ENCODE data around the gene THADA. TPM values are rescaled to one million over a fixed set of nuclear protein-coding genes. Genes with fewer than 3 reads are reported as not detected.

THADA gene
- polyA plus RNA-seq, 1 donor = 13.2 TPM

GRCh38 chr2:43376523-43377198 lies 219.2 kb downstream of the THADA start:
- H3K27ac ChIP-seq (ENCODE audit: low read length) = peak overlapping the region; percentile 62
- peaks cover 34% of the 10 kb centered on the region for H3K4me1 ChIP-seq (ENCODE audit: control insufficient read depth, insufficient read depth, low read length)
- no peaks in the 10 kb centered on the region for H3K27me3 ChIP-seq (ENCODE audit: control insufficient read depth, insufficient read depth, low read length)
- H3K4me3 ChIP-seq (ENCODE audit: low read length) = no peak overlapping the region
- no peaks in the 10 kb centered on the region for H3K36me3 ChIP-seq (ENCODE audit: control insufficient read depth, insufficient read depth, low read length)
- no peaks in the 10 kb centered on the region for H3K9me3 ChIP-seq (ENCODE audit: control insufficient read depth, low read depth, low read length)
- DNase-seq = no peak
- WGBS (ENCODE audit: insufficient coverage, low lambda C conversion rate) = 57% methylated on average over 4 of the region's 8 CpGs

GRCh38 chr2:43375746-43376522 lies 219.9 kb downstream of the THADA start:
- Histone ChIP-seq H3K4me3 (ENCODE audit: low read length) (no peak overlapping the region), H3K9me3 (ENCODE audit: control insufficient read depth, low read depth, low read length) (no peaks in the 10 kb centered on the region), H3K36me3 (ENCODE audit: control insufficient read depth, insufficient read depth, low read length) (no peaks in the 10 kb centered on the region), H3K4me1 (ENCODE audit: control insufficient read depth, insufficient read depth, low read length) (peaks cover 41% of the 10 kb centered on the region), H3K27ac (ENCODE audit: low read length) (peak overlapping the region; percentile 62), H3K27me3 (ENCODE audit: control insufficient read depth, insufficient read depth, low read length) (no peaks in the 10 kb centered on the region)
- peak in 1 of 2 donors; percentile 72 for DNase-seq
- 47% methylated on average over 2 of the region's 3 CpGs for WGBS (ENCODE audit: insufficient coverage, low lambda C conversion rate)

GRCh38 chr2:43372416-43373081 lies 223.3 kb downstream of the THADA start:
- H3K4me1 ChIP-seq (ENCODE audit: control insufficient read depth, insufficient read depth, low read length) = peaks cover 64% of the 10 kb centered on the region
- DNase-seq = peak; percentile 19 to 60
- H3K27me3 ChIP-seq (ENCODE audit: control insufficient read depth, insufficient read depth, low read length) = no peaks in the 10 kb centered on the region
- WGBS (ENCODE audit: insufficient coverage, low lambda C conversion rate) = 100% methylated on average over 3 of the region's 8 CpGs
- H3K9me3 ChIP-seq (ENCODE audit: control insufficient read depth, low read depth, low read length) = no peaks in the 10 kb centered on the region
- H3K27ac ChIP-seq (ENCODE audit: low read length) = peak overlapping the region; percentile 20
- no peaks in the 10 kb centered on the region for H3K36me3 ChIP-seq (ENCODE audit: control insufficient read depth, insufficient read depth, low read length)
- H3K4me3 ChIP-seq (ENCODE audit: low read length) = no peak overlapping the region

GRCh38 chr2:43370705-43371104 lies 225.1 kb downstream of the THADA start:
- H3K4me1 ChIP-seq (ENCODE audit: control insufficient read depth, insufficient read depth, low read length) = peaks cover 57% of the 10 kb centered on the region
- H3K36me3 ChIP-seq (ENCODE audit: control insufficient read depth, insufficient read depth, low read length) = no peaks in the 10 kb centered on the region
- peak overlapping the region; percentile 87 for H3K27ac ChIP-seq (ENCODE audit: low read length)
- no peaks in the 10 kb centered on the region for H3K27me3 ChIP-seq (ENCODE audit: control insufficient read depth, insufficient read depth, low read length)
- H3K9me3 ChIP-seq (ENCODE audit: control insufficient read depth, low read depth, low read length) = no peaks in the 10 kb centered on the region
- no peak overlapping the region for H3K4me3 ChIP-seq (ENCODE audit: low read length)
- peak in 1 of 2 donors; percentile 45 for DNase-seq

- 33% methylated on average over 1 of the region's 4 CpGs for WGBS (ENCODE audit: insufficient coverage, low lambda C conversion rate)
- Histone ChIP-seq H3K4me1 (ENCODE audit: control insufficient read depth, insufficient read depth, low read length) (peaks cover 55% of the 10 kb centered on the region), H3K9me3 (ENCODE audit: control insufficient read depth, low read depth, low read length) (no peaks in the 10 kb centered on the region), H3K36me3 (ENCODE audit: control insufficient read depth, insufficient read depth, low read length) (no peaks in the 10 kb centered on the region), H3K27me3 (ENCODE audit: control insufficient read depth, insufficient read depth, low read length) (no peaks in the 10 kb centered on the region), H3K27ac (ENCODE audit: low read length) (peak overlapping the region; percentile 87), H3K4me3 (ENCODE audit: low read length) (no peak overlapping the region)
- peak in 1 of 2 donors; percentile 58 for DNase-seq
Measured at GRCh38 chr2:43370146-43370545, 225.7 kb downstream of the THADA start.

- no peak for DNase-seq
- H3K4me1 ChIP-seq (ENCODE audit: control insufficient read depth, insufficient read depth, low read length) = peaks cover 52% of the 10 kb centered on the region
- H3K27me3 ChIP-seq (ENCODE audit: control insufficient read depth, insufficient read depth, low read length) = no peaks in the 10 kb centered on the region
- peak overlapping the region; percentile 87 for H3K27ac ChIP-seq (ENCODE audit: low read length)
- H3K36me3 ChIP-seq (ENCODE audit: control insufficient read depth, insufficient read depth, low read length) = no peaks in the 10 kb centered on the region
- WGBS (ENCODE audit: insufficient coverage, low lambda C conversion rate) = 42% methylated on average over 2 of the region's 5 CpGs
- H3K4me3 ChIP-seq (ENCODE audit: low read length) = no peak overlapping the region
- no peaks in the 10 kb centered on the region for H3K9me3 ChIP-seq (ENCODE audit: control insufficient read depth, low read depth, low read length)
Measured at GRCh38 chr2:43368483-43369385, 227.1 kb downstream of the THADA start.

GRCh38 chr2:43367012-43367782 lies 228.6 kb downstream of the THADA start:
- Histone ChIP-seq H3K4me1 (ENCODE audit: control insufficient read depth, insufficient read depth, low read length) (peaks cover 46% of the 10 kb centered on the region), H3K27me3 (ENCODE audit: control insufficient read depth, insufficient read depth, low read length) (no peaks in the 10 kb centered on the region), H3K27ac (ENCODE audit: low read length) (no peak overlapping the region), H3K9me3 (ENCODE audit: control insufficient read depth, low read depth, low read length) (no peaks in the 10 kb centered on the region), H3K4me3 (ENCODE audit: low read length) (no peak overlapping the region), H3K36me3 (ENCODE audit: control insufficient read depth, insufficient read depth, low read length) (no peaks in the 10 kb centered on the region)
- WGBS (ENCODE audit: insufficient coverage, low lambda C conversion rate) = 100% methylated on average over 2 of the region's 3 CpGs
- no peak for DNase-seq

GRCh38 chr2:43363120-43363519 lies 232.7 kb downstream of the THADA start:
- 92% methylated on average over 2 of the region's 4 CpGs for WGBS (ENCODE audit: insufficient coverage, low lambda C conversion rate)
- Histone ChIP-seq H3K27ac (ENCODE audit: low read length) (no peak overlapping the region), H3K4me1 (ENCODE audit: control insufficient read depth, insufficient read depth, low read length) (peaks cover 12% of the 10 kb centered on the region), H3K27me3 (ENCODE audit: control insufficient read depth, insufficient read depth, low read length) (no peaks in the 10 kb centered on the region), H3K9me3 (ENCODE audit: control insufficient read depth, low read depth, low read length) (no peaks in the 10 kb centered on the region), H3K36me3 (ENCODE audit: control insufficient read depth, insufficient read depth, low read length) (no peaks in the 10 kb centered on the region), H3K4me3 (ENCODE audit: low read length) (no peak overlapping the region)
- DNase-seq = no peak

GRCh38 chr2:43361286-43361685 lies 234.6 kb downstream of the THADA start:
- H3K27ac ChIP-seq (ENCODE audit: low read length) = no peak overlapping the region
- no peak overlapping the region for H3K4me3 ChIP-seq (ENCODE audit: low read length)
- no peaks in the 10 kb centered on the region for H3K27me3 ChIP-seq (ENCODE audit: control insufficient read depth, insufficient read depth, low read length)
- no peaks in the 10 kb centered on the region for H3K36me3 ChIP-seq (ENCODE audit: control insufficient read depth, insufficient read depth, low read length)
- no CpG with 5 or more reads among the region's 2 CpGs for WGBS (ENCODE audit: insufficient coverage, low lambda C conversion rate)
- peaks cover 8% of the 10 kb centered on the region for H3K4me1 ChIP-seq (ENCODE audit: control insufficient read depth, insufficient read depth, low read length)
- DNase-seq = no peak
- no peaks in the 10 kb centered on the region for H3K9me3 ChIP-seq (ENCODE audit: control insufficient read depth, low read depth, low read length)

All from large intestine (tissue), 3 donors.